HG03064 (cell line): ENCODE measurements around the gene BTBD6.

Experiments used
- ATAC-seq: cut with Tn5 transposase; IDR thresholded peaks from one replicate; pipeline ENCODE4 v1.9.1; 2021; ENCODE audit warnings: low read depth; ENCODE audit not compliant: unreplicated experiment

BTBD6 gene

DNA sequence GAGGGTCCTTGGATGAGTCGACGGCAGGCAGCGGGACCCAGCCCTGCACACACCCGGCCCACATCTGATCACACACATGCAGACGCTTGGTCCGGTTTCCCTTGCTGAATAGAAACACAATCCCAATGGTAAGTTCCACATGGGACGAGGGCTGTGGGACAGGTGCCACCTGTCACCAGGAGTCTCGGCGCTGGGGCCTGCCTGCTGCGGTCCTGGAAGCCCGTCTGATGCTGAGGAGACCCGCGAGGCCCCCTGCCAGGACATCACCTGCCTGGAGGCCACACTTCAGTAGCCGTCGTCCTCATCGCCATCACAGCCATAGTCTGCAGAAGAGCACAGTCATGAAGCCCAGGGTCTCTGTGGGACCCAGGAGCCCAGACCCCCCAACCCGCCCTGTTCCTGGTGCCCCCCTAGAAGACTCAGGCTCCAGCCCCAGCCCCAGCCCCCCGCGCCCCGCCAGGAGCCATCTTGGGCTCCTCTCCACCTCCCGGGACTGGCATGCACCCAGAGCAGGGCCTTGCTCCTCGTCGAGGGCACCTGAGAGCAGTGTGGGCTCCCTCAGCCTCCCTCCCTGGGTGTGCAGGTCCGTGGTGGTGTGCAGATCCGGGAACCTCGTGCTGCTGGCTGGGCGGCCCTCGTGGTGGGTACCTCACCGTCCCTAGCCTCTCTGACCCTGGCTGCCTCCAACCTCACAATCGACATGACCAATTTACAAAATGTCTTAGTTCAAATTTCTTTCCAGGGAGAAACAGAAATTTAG lies 37.9 kb upstream of the BTBD6 start:
- ATAC-seq = no peak

DNA sequence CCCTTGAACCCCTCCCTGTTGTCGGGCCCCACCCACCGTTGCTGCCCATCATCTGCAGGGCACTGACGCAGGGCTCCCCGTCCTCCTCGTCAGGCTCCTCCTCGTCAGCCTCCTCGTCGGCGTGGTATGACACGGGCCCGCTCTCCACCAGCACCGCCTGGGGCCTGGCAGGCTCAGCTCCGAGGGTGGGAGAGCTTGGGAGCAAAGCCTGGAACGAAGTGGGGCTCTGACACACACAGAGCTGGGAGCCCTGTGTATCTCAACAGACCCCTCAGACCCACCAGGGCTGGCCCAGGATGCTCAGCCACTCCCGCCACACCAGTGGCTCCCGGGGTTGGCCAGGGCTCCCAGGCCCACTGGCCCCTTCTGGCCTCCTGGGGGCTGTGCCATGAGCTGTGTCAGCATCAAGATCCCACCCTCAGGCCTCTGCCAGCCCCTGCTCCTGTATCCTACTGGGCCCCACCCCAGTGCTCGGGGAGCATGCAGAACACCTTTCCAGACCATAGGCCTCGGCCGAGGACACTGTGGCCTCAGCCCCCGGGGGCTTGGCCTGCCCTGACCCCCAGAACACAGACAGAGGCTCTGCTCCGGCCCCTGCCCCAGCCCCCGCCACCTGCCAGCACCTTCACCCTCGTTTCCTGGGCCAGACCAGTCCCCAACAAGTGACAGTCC lies 37.1 kb upstream of the BTBD6 start:
- ATAC-seq = no peak

DNA sequence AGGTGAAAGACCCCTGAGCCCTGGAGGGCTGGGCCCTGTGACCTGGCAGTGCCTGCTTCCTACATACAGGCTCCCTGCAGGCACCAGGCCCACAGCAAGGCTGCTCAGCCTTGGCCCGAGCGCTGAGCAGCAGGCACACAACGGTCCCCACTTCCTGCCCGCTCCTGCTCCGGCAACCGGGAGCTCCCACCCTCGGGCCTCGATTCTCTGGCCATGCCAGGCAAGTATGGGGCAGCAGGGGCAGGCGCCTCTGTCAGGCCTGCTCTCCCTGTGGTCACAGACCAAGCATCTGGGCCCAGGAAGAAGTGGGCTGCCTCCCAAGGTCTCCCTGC lies 36.6 kb upstream of the BTBD6 start:
- no peak for ATAC-seq

DNA sequence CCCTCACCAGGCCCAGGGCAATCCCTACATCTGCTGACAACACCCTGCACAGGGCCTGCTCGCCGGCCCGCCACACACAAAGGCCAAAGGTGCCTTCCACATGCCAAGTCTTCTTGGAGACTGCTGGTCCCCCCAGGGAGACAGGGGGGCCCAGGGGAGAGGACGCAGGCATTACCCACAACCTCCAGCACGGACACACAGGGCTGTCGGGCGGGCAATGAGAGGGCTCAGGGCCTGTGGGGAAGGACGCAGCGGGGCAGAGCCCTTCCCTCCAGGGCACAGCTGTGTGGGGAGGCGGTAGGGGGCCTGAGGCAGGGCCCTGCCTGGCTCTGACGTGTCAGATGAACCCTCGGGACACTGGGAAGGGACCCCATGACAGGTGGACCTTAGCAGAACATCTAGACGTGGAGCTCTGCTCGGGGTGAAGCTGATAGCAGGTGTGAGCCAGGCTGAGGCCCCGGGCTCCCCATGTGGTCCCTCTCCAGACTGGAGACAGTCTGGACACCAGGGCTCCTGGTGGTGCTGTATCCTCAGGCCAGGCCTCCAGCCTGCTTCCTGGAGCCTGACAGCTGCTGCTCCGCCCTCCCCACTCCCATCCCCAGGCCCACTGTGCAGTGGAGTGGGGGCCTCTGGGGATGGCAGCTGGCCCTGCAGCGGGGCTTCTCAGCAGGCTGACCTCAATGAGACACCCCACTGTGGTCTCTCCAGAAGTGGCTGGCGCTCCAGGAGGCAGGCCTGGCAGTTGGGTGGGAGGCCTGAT lies 35.6 kb upstream of the BTBD6 start:
- no peak for ATAC-seq

DNA sequence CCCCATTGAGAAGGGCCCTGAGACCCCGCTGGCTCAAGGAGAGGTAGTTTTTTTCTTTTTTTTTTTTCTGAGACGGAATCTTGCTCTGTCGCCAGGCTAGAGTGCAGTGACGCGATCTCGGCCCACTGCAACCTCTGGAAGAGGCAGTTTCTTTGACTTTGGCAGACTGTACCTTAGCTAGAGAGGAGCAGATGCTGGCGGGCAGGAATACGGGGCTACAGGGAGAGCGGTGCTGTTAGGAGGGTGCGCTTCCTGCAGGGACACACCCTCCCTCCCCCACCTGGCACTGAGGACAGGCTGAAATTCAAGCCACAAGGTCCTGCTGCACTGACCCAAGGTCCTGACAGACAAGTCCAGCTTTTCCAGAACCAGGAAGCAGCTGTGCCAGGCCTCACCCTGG lies 35.0 kb upstream of the BTBD6 start:
- no peak for ATAC-seq

DNA sequence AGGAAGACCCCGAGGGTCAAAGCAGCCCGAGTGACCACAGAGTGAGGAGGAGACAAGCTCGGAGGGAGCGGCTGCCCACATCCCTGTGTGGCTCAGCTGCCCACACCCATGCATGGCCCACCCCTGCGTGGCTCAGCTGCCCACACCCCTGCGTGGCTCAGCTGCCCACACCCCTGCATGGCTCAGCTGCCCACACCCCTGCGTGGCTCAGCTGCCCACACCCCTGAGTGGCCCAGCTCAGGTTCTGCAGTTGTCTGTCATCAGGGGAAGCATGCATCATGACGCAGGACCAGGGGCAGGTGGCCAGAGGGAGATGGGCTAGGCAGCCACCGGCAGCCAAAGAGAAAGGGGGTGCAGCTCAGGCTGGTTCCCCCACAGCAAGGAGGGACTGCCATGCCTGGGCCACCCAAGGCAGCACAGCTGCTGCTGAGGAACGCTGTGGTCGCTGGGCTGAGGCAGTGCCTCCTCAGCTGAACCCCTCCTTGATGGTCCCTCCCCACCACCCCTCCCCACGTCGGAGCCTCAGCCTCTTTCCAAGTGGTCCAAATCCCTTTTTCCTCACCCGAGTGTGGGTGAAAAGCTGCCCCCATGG lies 33.9 kb upstream of the BTBD6 start:
- ATAC-seq = no peak

DNA sequence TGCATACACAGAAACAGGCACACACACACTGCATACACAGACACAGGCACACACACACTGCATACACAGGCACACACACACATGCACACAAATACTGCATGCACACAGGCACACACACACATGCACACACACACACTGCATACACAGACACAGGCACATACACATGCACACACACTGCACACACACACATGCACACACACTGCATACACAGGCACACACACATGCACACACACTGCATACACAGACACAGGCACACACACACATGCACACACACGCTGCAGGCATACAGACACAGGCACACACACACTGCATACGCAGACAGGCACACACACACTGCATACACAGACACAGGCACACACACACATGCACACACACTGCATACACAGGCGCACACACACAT lies 32.7 kb upstream of the BTBD6 start:
- ATAC-seq = no peak

DNA sequence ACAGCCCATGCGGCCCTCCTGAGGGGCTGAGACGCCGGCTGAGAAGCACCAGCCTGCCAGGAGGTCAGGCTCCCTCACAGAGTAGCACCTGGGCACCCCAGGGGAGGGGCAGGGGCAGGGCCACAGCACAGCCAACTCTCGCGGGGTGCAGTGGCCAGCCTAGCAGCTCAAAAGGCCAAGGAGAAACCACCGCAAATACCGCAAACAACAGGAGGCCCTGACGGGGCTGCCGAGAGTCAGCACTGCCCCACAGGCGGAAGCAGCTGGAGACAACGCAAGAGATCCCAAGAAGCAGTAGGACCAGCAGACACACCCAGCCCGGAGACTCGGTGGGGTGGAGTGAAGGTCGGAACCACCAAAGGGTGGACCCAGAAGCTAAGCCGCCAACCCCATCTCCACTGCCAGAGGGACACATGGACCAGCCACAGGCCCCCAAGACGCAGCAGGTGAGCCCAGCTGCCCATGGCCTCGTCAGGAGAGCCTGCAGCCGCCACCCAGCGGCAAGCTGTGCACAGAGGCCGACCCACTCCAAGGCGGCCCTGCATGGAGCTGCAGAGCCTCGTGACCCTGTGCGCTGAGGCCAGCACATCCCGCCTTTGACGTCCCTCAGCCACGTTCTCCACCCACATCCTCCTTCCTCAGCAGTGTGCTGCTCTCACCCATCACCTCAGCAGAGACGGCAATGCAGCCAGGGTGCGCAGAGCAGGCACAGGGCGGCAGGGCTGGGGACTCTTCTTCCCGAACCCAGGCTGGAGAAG lies 31.7 kb upstream of the BTBD6 start:
- no peak for ATAC-seq

DNA sequence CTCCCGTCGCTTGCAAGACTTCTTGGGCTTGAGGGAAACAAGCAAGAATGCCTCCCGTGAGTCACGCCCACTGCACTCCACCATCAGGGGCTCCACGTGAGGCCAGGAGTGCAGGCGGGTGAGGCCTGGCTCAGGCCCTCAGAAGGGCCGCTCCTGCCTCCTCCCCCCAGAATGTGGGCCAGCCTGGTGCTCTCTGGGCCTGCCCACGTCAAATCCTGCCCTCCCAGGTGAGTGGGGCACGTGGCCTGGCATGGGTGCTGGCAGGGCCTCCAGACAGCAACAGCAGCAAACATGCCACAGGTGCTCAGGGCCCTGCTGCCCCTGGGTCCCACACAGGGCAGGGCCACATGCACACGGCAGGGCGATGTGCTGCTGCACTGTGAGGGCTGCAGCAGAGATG lies 30.6 kb upstream of the BTBD6 start:
- ATAC-seq = no peak

DNA sequence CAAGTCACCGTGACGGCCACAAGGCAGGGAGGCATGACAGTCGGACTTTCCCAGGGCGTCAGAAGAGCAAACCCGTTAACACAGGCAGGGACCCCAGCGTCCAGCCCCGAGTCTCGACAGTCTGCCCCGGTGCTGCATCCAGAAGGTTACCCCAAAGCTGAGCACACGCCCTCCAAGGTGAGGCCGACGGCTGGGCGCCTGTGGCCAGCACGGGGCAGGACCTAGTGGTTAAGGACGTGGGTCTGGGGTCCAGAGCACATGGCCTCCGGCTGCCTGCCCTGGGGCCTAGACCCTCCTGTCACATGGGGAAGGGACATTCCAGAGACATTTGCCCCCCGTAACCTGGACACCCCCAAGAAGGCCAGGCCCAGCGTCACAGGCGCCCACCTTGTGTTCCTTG lies 29.7 kb upstream of the BTBD6 start:
- ATAC-seq = no peak

DNA sequence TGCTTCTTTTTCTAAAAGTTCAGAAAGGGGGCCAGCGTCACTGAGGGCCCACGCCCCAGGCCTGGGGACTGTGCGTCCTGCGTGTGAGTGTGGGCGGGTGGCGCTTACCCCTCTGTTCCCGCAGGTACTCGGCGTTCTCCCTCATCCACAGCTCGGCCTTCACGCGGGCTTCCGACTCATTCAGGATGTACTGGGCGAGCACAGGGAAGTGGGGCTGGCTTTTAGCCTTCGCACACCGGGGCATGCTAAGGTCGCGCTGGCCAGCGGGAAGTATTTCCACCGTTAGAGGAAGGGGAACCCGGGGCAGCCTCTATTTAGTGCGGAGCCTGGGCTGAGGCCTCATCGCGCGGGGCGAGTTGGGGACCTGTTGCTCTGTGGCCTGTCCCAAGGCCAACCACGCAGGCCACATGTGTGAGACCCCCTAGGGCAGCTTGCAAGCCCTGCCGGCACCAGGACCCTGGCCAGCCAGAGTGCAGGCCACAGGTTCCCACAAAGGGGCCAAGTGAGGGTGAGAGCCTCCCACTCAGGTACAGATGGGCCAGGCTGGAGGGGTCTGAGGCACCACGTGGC lies 29.2 kb upstream of the BTBD6 start:
- no peak for ATAC-seq

DNA sequence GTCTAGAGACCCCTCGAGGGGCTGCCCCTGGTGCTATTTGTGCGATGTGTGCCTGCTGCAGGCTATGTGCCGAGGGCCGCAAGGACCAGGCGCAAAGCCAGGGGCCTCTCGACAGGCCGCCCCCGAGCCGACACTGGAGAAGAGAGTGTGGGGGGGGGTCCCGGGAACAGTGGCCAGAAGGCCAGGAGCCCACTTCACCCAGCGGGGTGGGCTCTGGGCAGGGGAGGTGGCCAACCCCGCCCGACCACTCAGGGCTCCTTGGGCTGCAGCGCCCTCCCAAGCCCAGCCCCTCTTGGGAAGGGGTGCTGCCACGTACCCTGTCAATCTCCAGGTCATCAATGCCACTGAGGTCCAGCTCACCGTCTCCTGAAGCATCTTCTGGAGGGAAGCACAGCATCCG lies 28.6 kb upstream of the BTBD6 start:
- ATAC-seq = no peak

DNA sequence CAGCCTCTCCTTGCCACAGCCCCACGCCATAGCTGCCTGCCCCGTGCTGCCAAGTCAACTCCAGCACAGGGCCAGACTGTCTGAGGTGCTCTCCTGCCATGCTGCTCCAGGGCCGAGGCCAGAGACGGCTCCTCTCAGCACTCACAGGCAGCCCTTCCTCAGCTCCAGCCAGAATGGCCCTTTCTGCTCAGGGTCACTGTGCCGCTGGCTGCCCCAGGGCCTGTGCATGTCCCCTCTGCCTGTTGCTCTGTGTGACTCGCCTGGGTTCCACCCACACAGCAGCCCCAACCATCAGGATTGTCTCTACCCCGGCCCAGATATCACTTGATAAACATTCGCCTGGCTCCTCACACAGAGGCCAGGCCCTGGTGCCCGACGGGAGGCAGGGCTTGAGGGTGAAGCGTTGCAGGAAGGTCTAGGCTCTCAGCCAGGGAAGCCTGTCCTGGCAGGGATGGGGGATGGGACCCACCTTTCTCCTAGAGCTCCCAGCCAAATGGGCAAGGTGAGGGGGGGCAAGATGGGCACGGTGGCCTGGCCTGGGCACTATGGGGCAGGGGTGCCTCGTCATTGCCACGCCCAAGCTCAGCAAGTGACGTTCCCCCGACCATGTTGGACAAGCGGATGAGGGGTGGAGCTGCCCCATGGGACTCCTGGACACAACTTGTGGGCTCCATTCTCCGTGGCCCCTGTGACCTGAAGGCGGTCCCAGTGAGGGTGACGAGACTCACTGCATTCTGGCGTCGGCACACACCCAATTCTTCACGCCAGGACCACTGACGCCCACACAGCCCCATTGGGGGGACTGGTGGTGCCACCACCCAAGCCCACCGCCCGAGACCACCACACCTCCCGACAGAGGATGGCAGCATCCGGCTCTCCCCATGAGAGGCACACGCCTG lies 27.4 kb upstream of the BTBD6 start:
- ATAC-seq = no peak

DNA sequence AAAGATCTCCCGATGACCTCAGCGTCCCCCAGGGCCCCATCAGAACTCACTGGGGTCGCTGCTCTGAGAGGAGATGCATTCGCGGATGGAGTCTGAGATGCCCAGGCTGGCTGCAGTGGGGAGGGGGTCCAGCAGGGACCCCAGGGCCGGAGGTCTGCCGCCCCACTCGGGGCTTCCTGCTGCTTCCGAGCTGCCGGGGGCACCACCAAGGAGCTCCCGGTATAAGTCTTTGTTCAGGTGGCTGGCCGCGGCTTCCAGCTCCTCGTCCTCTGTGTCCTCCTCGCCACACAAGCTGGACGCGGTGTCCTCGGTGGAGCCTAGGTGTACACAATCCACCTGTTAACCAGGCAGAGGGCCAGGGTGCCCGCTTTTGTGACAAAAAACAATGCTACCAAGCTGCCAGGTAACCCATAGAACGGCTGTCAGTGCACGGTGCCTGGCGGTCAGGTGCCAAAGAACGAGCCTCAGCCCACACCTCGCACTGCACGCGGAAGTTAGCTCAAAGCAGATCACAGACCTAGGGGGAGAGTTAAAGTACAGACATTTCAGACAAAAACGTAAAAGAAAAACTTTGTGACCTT lies 26.6 kb upstream of the BTBD6 start:
- ATAC-seq = no peak

DNA sequence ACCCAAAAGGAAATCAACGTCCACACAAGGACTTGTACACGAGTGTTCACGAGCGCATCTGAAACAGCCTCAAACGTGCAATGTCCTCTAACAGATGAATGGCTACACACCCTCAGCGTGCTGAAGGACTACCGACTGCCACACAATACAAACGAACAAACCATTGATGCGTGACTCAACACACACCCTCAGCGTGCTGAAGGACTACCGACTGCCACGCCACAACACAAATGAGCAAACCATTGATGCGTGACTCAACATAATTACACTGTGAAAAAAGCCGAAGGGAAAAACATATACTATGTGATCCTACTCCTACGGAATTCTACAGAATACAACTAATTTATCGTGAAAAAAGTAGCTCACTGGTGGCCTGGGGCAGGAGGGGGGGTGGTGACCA lies 25.1 kb upstream of the BTBD6 start:
- no peak for ATAC-seq

DNA sequence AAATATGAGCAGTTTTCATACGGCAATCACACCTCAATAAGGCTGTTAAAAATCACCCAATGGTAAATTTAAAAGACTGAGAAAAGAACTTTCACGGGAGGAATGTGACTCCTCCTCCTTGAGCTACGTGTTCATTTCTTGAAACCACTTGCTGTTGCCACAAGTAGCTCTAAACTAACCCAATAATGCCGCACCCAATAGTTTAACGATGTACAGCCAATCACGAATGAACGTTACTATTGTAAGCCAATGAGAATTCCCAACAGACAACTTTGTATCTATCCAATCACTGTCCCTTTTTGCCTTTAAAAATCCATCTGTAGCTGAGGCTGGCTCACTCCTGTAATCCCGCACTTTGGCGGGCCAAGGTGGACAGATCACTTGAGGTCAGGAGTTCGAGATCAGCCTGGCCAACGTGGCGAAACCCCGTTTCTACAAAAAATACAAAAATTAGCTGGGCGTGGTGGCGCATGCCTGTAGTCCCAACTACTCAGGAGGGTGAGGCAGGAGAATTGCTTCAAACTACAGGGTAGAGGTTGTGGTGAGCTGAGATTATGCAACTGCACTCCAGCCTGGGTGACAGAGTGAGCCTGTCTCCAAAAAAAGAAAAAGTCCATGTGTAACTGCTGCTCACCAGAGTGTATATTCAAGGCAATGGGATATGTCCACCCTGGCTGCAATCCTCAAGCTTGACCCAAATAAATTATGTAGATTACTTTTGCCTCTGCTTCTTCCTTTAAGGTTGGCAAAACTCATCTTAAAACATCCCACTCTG lies 24.4 kb upstream of the BTBD6 start:
- ATAC-seq = no peak

DNA sequence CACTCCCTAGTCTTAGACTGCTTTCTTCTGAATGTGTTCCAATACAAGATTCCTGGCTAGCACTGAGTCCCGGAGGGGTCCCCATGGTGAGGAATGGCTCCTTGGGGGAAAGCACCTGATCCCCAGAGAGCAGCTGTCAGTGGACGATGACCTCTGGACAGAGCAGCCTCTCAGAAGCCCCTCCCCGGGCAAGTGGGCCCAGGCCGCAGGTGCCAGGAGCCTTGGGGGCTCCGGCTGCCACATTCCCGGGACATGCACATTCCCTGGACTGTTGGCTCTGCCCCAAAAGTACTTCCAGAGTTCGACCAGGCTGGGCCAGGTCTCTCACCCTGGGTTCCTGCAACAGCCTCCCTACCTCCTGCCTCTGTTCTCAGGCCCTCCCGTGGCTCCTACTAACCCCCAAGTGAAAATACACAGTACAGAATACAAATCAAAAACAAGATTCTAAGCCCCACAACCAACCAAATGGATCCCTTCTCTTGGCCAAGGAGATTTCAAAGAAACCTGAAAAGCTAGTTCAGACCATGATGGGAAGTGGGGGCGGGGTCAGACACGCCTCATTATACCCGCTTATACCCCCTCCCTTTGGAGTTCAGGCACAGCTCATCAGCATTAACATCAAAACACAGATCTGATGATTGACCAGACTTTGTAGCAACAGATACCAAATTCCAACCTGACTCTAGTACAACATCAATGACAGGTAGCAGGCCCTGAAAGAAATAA lies 23.3 kb upstream of the BTBD6 start:
- no peak for ATAC-seq

DNA sequence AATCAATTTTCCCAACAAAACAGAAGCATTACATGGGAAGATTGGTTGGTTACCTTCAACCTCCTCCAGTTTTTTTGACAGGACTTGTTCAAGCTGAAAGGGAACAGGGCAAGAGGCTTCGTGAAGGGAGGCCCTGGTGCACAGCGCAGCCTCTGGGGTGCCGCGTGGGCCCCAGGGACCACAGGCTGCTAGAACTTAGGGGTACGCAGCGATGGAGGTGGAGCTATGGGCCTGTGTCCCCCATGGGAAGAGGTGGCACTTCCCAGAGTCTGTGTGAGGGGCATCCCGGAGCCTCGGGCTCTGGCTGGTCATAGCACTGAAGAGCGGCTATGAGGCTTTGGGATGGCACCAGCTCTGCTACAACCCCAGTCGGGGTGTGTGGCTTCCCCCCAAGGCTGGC lies 22.1 kb upstream of the BTBD6 start:
- ATAC-seq = no peak
